Measurements from ENCODE around the gene HNRNPF.
"Not testable (repeated sequence)": the region's sequence is repeated elsewhere in the genome, so short reads cannot be mapped to it uniquely, and the experiment has no call there.

HNRNPF gene, protein sequence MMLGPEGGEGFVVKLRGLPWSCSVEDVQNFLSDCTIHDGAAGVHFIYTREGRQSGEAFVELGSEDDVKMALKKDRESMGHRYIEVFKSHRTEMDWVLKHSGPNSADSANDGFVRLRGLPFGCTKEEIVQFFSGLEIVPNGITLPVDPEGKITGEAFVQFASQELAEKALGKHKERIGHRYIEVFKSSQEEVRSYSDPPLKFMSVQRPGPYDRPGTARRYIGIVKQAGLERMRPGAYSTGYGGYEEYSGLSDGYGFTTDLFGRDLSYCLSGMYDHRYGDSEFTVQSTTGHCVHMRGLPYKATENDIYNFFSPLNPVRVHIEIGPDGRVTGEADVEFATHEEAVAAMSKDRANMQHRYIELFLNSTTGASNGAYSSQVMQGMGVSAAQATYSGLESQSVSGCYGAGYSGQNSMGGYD

DNA sequence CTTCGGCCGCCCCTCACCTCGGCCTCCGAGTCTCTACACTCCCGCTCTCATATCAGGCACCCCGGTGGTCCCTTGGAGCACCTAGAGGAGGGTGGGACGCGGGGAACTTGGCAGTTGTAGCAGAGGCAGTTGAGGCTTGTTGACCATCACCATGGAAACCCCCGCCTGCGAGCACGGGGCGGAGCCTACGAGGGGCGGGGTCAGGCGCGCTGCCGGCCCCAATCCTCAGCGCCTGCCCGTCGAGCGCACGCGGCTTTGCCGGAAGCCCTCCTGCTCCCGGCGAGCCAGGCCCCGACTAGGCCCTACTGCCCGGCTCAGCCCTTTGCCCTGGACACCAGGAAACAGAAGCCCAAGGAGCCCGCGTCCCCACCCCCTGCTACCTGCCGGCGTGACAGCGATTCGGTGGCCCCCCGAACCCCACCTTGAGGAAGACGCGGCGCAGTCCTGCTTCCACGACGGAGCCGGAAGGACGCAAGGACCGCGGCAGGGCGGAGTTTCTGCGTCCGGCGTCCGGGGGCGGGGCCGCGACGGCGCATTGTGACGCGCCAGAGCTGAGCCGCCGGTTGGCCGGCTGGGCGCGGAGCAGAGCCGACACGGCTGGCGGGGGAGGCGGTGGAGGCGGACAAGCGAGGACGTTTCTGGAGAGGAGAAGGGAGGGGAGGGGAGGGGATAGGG lies at the start of gene HNRNPF:
HNRNPF (minus strand) TSS at position 477 of the 675 bp plus-strand sequence. CDS start 21,302 bp downstream, outside the sequence.
- H3K4me3 ChIP-seq (ENCODE audit: low read depth, low read length) = peak within 1 kb of the TSS; percentile 79

DNA sequence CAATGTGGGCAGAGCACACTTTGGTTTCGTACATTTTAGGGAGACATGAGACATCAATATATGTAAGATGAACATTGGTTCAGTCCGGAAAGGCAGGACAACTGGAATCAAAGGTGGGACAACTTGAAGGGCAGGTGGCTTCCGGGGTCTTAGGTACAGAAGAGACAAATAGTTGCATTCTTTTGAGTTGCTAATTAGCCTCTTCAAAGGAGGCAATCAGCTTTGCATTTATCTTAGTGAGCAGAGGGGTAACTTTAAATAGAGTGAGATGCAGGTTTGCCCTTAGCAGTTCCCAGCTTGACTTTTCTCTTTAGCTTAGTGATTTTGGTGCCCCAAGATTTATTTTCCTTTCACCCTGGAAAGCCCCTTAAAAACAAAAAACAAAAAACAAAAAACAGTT lies 49.2 kb upstream of the HNRNPF start:
- H3K4me3 ChIP-seq (ENCODE audit: low read depth, low read length) = no peak overlapping the region
- no peak for DNase-seq (ENCODE audit: low read depth)

More for the DNA sequence above, at the start of gene HNRNPF:
- peak; percentile 87 for DNase-seq (ENCODE audit: low read depth)

DNA sequence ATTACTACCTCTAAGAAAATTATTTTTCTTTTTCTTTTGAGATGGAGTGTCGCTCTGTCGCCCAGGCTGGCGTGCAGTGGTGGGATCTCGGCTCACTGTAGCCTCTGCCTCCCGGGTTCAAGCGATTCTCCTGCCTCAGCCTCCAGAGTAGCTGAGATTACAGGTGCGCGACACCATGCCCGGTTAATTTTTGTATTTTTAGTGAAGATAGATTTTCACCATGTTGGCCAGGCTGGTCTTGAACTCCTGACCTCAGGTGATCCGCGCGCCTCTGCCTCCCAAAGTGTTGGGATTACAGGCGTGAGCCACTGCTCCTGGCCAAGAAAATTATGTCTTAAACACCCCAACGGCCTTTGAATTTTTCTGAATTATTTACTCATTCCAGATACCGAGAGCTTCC lies 47.6 kb upstream of the HNRNPF start:
- not testable (repeated sequence) for H3K4me3 ChIP-seq (ENCODE audit: low read depth, low read length)

DNA sequence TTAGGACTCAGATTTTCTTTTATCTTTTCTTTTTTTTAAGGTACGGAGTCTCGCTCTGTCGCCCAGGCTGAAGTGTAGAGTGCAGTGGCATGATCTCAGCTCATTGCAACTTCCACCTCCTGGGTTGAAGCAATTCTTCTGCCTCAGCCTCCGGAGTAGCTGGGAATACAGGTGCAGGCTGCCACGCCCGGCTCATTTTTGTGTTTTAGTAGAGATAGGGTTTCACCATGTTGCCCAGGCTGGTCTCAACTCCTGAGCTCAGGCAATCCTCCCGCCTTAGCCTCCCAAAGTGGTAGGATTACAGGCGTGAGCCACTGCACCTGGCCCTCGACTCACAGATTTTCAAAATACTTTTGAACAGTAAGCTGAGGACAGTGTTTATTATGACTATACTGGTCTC lies 45.0 kb upstream of the HNRNPF start:
- not testable (repeated sequence) for H3K4me3 ChIP-seq (ENCODE audit: low read depth, low read length); DNase-seq (ENCODE audit: low read depth)

More for the DNA sequence above, 47.6 kb upstream of the HNRNPF start:
- DNase-seq (ENCODE audit: low read depth) = not testable (repeated sequence)

DNA sequence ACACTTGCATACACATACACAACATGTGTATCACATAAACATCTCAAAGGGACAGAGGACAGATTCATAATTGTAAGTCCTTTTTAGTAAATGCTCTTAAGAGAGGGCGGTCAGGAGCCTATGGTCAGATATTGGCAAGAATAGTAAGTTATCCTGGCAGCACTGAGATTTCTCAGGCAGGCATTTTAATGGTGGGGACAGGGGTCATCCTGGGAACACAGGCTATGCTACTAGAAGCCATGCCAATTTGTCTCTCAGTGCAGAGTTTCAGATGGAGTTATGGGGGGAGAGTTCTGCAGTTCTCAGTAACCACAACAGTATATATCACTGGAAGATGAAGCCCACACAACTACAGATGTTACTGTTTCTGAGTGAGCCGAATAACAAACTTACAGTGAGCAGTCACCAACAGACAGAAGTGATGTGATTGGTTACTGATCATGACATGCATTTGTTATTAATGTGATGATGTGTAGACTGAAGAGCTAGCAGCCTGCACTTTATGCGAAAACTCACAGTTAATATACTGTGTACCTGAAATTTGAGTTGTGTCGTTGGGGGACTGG lies 44.4 kb upstream of the HNRNPF start:
- DNase-seq (ENCODE audit: low read depth) = no peak
- no peak overlapping the region for H3K4me3 ChIP-seq (ENCODE audit: low read depth, low read length)

DNA sequence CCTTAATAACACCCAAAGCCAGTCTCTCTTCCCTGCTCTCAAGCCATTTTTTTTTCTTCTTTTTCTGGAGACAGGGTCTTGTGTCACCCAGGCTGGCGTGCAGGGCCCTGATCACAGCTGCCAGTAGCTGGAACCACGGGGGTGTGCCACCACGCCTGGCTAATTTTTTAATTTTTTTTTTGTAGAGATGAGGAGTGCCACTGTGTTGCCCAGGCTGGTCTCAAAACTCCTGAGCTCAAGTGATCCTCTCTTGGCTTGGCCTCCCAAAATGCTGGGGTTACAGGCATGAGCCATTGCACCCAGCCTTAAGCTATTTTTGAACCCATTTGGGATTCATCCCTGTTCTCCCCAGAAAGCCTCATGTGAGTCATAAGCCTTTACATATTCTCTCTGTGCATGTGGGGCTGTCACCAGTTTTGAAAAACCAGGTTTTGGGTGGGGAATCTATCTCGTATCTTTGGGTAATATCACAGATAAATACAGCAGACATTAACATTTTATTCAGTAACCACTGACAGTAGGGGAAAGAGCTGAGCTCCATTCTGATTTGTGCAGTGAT lies 43.4 kb upstream of the HNRNPF start:
- DNase-seq (ENCODE audit: low read depth) = no peak
- H3K4me3 ChIP-seq (ENCODE audit: low read depth, low read length) = no peak overlapping the region

DNA sequence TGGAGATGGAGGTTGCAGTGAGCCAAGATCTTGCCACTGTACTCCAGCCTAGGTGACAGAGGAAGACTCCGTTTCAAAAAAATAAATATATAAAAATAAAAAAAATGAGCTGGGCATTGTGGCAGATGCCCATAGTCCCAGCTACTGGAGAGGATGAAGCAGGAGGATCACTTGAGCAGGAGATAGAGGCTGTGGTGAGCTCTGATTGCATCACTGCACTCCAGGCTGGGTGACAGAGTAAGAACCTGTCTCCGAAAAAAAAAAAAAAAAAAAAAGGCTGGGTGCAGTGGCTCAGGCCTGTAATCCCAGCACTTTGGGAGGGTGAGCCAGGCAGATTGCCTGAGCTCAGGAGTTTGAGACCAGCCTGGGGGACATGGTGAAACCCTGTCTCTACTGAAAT lies 39.8 kb upstream of the HNRNPF start:
- no peak for DNase-seq (ENCODE audit: low read depth)
- H3K4me3 ChIP-seq (ENCODE audit: low read depth, low read length) = no peak overlapping the region

DNA sequence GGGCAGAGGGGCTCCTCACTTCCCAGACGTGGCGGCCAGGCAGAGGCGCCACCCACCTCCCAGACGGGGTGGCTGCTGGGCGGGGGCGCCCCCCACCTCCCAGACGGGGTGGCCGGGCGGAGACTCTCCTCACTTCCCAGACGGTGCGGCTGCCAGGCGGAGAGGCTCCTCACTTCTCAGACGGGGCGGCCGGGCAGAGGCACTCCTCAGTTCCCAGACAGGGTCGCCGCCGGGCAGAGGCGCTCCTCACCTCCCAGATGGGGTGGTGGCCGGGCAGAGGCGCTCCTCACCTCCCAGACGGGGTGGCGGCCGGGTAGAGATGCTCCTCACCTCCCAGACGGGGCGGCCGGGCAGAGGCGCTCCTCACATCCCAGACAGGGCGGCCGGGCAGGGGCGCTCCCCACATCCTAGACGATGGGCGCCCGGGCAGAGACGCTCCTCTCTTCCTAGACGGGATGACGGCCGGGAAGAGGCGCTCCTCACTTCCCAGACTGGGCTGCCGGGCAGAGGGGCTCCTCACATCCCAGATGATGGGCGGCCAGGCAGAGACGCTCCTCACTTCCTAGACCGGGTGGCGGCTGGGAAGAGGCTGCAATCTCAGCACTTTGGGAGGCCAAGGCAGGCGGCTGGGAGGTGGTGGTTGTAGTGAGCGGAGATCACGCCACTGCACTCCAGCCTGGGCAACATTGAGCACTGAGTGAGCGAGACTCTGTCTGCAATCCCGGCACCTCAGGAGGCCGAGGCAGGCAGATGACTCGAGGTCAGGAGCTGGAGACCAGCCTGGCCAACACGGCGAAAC lies 37.4 kb upstream of the HNRNPF start:
- H3K4me3 ChIP-seq (ENCODE audit: low read depth, low read length); DNase-seq (ENCODE audit: low read depth): not testable (repeated sequence)

DNA sequence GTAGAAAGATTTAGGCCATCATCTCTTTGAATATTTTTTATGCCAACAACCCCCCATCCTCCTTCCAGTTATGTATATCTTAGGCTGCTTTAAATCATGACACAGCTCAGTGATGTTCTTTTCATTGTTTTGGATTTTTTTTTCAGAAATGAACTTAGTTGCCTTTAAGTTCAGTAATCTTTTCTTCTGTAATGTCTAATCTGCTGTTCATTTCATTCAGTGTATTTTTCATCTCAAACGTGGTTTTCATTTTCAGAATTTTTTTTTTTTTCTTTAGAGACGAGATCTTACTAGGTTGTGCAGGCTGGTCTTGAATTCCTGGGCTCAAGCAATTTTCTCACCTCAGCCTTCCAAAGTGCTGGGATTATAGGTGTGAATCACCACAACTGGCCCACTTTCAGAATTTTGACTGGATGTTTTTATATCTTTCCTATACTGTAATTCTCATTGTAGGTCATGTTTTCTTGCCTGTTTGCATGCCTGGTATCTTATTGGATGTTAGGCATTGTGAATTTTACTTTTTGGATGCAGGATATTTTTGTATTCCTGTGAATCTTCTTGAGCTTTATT lies 36.0 kb upstream of the HNRNPF start:
- no peak overlapping the region for H3K4me3 ChIP-seq (ENCODE audit: low read depth, low read length)
- no peak for DNase-seq (ENCODE audit: low read depth)

DNA sequence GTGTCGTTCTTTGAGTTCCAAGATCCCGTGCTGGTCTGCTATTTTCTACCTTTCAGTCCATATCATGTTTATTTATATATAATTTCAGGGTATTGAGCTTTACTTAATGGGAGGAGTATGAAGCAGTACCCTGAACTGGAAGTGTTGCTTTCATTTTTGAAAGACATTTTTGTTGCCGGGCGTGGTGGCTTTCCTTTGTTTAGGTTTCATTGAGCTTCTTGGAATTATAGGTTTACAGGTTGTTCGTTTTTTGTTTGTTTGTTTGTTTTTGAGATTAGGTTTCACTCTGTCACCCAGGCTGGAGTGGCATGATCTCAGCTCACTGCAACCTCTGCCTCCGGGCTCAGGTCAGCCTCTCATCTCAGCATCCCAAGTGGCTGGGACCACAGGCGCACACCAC lies 35.3 kb upstream of the HNRNPF start:
- no peak overlapping the region for H3K4me3 ChIP-seq (ENCODE audit: low read depth, low read length)
- no peak for DNase-seq (ENCODE audit: low read depth)

DNA sequence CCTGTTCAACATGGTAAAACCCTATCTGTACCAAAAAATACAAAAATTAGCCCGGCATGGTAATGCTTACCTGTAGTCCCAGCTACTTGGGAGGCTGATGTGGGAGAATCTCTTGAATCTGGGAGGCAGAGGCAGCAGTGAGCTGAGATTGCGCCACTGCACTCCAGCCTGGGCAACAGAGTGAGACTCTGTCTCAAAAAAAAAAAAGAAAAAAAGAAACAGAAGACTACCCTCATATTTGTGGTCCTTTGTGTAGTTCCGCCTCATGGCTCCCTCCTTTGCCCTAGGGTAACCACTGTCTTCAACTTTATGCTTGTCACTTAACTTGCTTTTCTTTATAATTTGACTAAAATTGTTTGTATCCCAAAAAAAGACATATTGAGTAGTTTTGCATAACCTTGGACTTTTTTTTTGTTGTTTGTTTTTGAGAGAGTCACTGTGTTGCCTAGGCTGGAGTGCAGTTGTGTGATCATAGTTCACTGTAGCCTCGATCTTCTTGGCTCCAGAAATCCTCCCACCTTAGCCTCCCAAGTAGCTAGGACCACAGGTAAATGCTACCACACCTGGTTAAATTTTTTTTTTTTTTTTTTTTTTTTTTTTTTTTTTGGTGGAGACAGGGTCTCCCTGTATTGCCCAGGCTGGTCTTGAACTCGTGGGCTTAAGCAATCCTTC lies 31.6 kb upstream of the HNRNPF start:
- no peak overlapping the region for H3K4me3 ChIP-seq (ENCODE audit: low read depth, low read length)
- no peak for DNase-seq (ENCODE audit: low read depth)

DNA sequence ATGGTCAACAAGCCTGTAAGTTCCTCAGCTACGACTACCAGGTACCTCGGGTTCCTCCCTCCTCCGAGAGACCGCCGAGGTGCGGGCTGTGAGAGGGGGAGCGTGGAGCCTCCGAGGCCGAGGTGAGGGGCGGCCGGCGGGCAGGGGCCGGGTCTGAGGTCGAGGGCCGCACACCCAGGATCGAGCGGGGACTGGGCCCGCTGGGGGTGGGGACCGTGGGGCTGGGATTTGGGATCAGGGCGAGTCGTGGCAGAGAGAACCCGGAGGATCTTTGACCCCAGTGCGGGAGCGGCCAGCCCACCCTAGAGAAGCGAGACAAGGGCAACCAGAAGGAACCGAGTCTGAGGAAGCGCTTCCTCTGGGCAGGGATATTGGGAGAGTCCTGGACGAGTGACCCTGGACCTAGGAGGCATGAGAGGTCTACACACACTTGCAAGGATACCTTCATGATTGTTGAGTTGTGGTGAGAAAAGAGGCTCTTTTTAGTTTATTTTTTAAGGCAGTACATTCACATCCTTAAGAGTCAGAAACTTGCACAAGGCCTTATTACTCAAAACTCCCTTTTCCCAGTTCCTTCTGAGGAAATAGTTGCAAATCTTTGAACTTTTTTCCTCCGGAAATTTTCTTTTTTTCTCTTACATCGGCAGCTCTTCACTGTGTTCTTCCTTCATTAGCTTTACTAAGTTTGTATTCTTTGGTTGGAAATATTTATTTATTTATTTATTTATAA lies 28.3 kb upstream of the HNRNPF start:
- H3K4me3 ChIP-seq (ENCODE audit: low read depth, low read length) = peak overlapping the region; percentile 73
- no peak for DNase-seq (ENCODE audit: low read depth)

DNA sequence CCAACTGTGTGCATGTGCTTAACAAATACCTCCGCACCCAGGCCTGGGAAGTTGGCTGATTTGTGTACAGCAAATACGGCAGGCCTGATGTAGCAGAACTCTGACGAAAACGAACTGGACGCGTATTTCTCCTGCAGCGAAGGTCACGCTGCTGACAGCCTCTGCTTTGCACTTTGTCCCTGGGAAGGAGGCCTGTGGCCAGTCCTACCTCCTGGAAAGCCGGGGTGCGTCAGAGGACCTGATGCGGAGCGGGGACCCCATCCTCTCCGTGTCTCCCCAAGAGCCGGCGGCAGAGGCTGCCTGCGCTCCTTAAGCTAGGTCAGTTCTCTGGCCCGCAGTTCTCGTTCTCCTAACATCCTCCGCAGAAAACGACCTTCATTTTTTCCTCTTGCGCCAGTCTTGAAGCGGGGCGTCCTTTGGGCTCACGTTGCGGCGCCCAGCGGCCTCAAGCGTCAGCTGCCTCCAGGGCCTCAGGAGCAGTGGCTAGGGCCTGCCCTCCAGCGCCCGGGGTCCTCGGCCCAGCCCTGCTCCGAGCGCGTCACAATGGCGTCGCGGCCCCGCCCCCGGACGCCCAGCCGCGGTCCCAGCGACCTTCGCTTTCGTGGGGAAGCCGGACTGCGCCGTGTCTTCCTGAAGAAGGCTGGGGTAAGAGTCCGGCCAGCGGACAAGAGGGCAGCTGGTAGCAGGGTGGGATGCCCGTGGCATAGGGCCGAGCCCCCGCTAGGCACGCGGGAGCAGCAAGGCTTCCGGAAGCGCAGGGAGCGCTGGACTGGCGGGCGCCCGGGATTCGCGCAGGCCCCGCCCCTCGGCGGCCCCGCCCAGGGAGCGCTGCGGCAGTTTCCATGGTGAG lies 27.5 kb upstream of the HNRNPF start, which contains the start of gene ZNF487:
ZNF487 (plus strand) TSS at position 821 of the 850 bp plus-strand sequence. CDS start 38,703 bp downstream, outside the sequence.
- peak; percentile 51 for DNase-seq (ENCODE audit: low read depth)
- peak within 1 kb of the TSS; percentile 73 for H3K4me3 ChIP-seq (ENCODE audit: low read depth, low read length)

DNA sequence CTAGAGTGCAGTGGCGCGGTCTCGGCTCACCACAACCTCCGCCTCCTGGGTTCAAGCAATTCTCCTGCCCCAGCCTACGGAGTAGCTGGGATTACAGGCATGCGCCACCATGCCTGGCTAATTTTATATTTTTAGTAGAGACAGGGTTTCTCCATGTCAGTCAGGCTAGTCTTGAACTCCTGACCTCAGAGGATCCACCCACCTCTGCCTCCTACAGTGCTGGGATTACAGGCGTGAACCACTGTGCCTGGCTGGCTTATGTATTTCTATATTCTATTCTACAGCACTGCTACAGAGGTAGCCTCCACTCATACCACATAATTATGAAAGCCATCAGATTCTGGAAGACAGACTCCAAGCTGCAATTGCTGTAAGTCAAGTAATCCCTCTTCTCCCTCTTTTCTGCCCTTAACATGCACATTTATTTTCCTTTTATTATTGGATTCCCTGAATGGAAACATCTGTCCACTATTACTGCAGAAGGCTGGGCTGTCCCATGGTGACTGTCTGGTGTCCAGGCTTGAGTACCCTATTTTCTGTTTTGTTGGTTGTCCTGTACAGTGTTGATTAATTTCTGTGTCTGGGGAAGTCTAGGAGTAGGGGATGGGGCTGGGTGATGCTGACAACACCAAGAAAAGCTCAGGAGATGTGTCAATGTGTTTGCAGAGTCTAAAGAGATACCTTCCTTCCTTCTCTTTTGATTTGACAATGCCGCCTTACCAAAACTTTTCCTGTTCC lies 22.1 kb upstream of the HNRNPF start:
- DNase-seq (ENCODE audit: low read depth) = no peak
- no peak overlapping the region for H3K4me3 ChIP-seq (ENCODE audit: low read depth, low read length)

DNA sequence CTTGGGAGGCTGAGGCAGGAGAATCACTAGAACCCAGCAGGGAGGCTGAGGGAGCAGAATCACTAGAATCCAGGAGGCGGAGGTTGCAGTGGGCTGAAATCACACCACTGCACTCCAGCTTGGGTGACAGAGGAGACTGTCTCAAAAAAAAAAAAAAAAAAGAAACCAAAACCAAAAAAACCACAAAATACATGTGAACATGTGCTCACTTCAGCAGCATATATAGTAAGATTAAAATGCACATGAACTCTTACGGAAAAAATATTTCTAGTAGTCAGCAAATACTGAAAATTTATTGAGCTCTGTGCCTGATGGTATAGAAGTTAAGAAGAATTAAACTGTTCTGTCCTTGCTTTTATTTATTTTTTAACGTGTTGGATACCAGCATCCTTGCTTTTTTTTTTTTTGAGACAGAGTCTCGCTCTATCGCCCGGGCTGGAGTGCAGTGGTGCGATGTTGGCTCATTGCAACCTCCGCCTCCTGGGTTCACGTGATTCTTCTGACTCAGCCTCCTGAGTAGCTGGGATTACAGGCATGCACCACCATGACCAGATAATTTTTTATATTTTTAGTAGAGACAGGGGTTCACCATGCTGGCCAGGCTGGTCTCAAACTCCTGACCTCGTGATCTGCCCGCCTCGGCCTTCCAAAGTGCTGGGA lies 18.3 kb upstream of the HNRNPF start:
- no peak overlapping the region for H3K4me3 ChIP-seq (ENCODE audit: low read depth, low read length)
- DNase-seq (ENCODE audit: low read depth) = no peak

DNA sequence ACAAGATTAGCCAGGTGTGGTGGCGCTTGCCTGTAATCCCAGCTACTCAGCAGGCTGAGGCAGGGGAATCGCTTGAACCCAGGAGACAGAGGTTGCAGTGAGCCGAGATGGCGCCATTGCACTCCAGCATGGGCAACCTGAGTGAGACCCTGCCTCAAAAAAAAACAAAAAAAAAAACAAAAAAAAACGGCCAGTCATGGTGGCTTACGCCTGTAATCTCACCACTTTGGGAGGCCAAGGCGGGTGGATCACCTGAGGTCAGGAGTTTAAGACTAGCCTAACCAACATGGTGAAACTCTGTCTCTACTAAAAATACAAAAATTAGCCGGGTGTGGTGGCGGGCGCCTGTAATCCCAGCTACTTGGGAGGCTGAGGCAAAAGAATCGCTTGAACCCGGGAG lies 17.5 kb upstream of the HNRNPF start:
- H3K4me3 ChIP-seq (ENCODE audit: low read depth, low read length); DNase-seq (ENCODE audit: low read depth): not testable (repeated sequence)
